T-helper 2 cell treated with Interferon-gamma antibody and Interleukin-4, amounts not matched to agents 5 μg/mL and 100 μg/mL, for 36 hours (primary cell): ENCODE data around the gene KRTAP19-5.

ENCODE experiments used
- DNase-seq: peaks from one replicate; pipeline ENCODE4 v3.0.0; 2021; ENCODE audit warnings: low spot score
- H3K27ac Mint-ChIP-seq: one replicate; pipeline ENCODE4 v1.8.0; 2021; ENCODE audit warnings: mild to moderate bottlenecking, mixed read lengths
- H3K27me3 Mint-ChIP-seq: one replicate; pipeline ENCODE4 v1.8.0; 2021; ENCODE audit warnings: low read depth, mixed read lengths
- H3K36me3 Mint-ChIP-seq: one replicate; pipeline ENCODE4 v1.8.0; 2021; ENCODE audit warnings: low read depth, mixed read lengths
- H3K4me1 Mint-ChIP-seq: one replicate; pipeline ENCODE4 v1.8.0; 2021; ENCODE audit warnings: low read depth, mixed read lengths
- H3K4me3 Mint-ChIP-seq: one replicate; pipeline ENCODE4 v1.8.0; 2022; ENCODE audit warnings: mild to moderate bottlenecking, moderate library complexity, mixed read lengths
- H3K9me3 Mint-ChIP-seq: one replicate; pipeline ENCODE4 v1.8.0; 2021; ENCODE audit warnings: mixed read lengths

Gene KRTAP19-5

DNA sequence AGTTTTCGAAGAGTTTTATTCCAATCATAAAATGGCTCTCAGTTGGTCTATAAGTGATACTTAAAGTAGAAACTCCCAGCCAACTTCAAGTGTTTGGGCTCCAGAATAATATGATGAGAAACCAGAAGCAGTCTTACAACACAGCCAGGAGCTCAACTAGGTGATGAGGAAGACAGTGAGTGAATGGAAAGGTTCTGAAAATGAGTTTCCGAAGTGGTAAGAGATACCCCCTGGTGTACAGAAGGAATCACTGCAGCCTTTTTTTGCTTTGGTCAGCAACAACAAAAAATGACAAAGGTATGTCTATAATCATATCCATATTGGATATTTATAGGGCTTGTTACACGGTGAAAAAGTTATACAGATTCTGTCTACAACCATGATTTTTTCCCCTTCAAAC, 38.2 kb downstream of the KRTAP19-5 start:
- DNase-seq: no peak
- no peak overlapping the region for H3K27ac Mint-ChIP-seq
- peaks cover 3% of the 10 kb centered on the region for H3K27me3 Mint-ChIP-seq
- no peaks in the 10 kb centered on the region for H3K36me3 Mint-ChIP-seq
- H3K4me3 Mint-ChIP-seq: no peak overlapping the region
- H3K9me3 Mint-ChIP-seq: no peaks in the 10 kb centered on the region
- H3K4me1 Mint-ChIP-seq: no peaks in the 10 kb centered on the region
